HG03139 (cell line): ENCODE results near the gene C16orf74.

Experiments
- ATAC-seq: cut with Tn5 transposase; IDR thresholded peaks from one replicate; pipeline ENCODE4 v1.9.1; 2021; ENCODE audit not compliant: unreplicated experiment

C16orf74 gene

GRCh38 chr16:85774811-85775210, 23.9 kb upstream of the C16orf74 start:
- no peak for ATAC-seq

GRCh38 chr16:85774136-85774535, 23.2 kb upstream of the C16orf74 start:
- ATAC-seq, result no peak

GRCh38 chr16:85773044-85773443, 22.1 kb upstream of the C16orf74 start:
- ATAC-seq, result no peak

DNA sequence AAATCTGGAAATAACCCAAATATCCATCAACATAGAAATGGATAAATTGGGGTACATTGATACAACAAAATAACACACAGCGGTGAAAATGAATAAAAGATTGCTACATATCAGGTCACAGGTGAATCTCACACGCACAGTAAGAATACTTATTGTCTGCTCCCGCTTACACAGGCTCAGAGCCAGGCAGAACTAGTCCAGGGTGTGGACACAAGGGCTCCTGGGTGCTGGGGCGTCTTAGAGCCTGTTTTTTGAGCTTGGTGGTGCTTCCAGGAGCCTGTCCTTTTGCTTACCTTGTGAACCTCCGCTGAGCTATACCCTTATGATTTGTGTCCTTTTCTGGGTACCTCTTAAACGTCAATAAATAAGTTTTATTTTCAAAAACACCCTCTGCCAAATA, 19.8 kb upstream of the C16orf74 start:
- ATAC-seq, result no peak

GRCh38 chr16:85768199-85768598, 17.3 kb upstream of the C16orf74 start:
- no peak for ATAC-seq

DNA sequence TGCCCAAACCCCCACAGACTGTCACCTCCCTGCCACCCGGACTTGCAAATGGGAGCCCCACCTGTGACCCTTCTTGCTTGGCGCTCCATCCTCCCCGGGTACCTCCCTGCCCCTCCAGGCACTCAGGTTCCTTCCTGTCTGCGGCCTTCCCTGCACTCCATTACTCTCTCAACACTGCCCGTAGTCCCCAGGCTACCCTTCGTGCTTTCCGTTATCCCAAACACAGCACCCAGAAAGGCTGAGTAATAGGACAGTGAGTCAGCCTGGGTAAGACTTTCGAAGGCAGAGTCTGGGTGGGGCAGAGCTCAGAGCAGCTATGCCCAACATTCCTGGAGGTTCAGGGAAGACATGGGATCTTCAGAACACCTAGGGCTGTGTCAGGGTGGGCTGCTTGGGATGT, 16.6 kb upstream of the C16orf74 start:
- no peak for ATAC-seq

DNA sequence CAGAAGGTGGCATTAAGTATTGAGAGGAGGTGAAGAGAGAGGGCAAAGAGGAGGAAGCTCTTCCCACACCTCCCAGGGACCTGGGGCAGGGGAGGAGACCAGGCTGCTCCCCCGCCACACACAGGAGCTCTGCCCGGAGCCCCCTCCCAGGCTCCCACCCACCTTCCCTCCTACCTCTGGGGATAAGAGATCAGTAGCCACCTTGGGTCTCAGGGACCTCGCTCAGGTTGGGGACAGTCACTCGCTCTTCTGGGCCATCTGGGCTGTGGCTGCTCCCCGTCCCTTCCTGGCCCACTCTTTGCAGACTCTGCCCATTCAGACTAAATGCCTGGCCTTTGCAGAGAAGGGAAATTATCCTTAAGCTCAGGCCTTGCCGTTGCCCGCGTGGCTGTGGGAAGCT, 14.9 kb upstream of the C16orf74 start:
- no peak for ATAC-seq

DNA sequence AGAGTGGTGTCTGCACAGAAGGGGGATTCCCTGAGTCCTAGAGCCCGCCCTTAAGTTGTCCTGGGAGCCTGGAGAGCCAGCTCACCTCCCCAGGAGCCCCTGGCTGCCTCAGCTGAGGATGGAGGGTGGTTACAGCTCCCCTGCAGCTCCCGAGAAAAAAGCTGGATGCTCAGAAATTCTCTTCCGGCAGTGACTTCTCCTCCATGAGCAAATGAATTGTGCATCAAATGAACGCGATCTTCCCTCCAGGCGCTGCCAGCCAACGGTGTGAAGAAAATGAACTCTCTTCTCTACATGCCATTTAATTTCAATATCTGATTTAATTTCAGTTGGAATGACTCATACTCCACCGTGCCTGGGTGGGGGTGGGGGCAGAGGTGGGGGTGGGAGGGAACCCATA, 14.3 kb upstream of the C16orf74 start:
- no peak for ATAC-seq

DNA sequence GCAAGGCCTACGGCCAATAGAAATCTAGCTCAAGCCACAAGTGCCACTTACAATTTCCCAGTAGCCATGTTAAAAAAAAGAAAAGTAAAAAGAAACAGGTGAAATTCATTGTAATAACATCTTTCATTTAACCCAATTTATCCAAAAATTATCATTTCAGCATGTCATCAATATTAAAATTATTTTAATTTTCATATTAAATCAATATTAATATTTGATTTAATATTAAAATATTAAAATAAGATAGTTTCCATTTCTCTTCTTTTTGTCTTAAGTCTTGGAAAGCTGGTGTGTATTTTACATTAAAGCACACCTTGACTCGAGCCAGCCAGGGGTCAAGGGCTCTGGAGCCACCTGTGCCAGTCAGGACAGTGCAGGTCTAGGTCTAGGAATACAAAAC, 12.7 kb upstream of the C16orf74 start:
- no peak for ATAC-seq

- no peak for ATAC-seq
Observed at GRCh38 chr16:85762970-85763369, 12.1 kb upstream of the C16orf74 start.

DNA sequence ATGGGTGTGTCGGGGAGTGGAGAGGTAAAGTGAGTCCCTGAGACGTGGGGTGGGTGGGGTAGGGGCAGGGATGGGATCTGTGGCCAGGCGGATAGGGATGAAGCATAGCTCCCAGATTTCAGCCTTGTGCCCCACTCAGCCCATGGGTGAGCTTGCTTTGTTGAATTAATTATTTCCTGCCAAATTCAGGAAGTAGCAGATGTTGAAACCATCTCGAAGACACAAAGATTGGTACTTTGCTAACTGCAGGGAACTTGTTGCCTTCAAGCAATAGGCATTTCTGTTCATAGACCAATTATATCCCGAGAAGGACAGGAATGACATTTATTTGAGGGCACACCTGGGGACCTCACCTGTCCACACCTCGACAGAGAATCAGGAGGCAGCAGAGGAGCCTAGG, 11.0 kb upstream of the C16orf74 start:
- ATAC-seq, result no peak

- no peak for ATAC-seq
Observed at GRCh38 chr16:85759631-85760419, 8.9 kb upstream of the C16orf74 start.

- no peak for ATAC-seq
Observed at GRCh38 chr16:85759136-85759535, 8.2 kb upstream of the C16orf74 start.

GRCh38 chr16:85757341-85757822, 6.5 kb upstream of the C16orf74 start:
- no peak for ATAC-seq

- ATAC-seq, result no peak
Observed at GRCh38 chr16:85755929-85756768, 5.3 kb upstream of the C16orf74 start.

- no peak for ATAC-seq
Observed at GRCh38 chr16:85754413-85754812, 3.5 kb upstream of the C16orf74 start.

DNA sequence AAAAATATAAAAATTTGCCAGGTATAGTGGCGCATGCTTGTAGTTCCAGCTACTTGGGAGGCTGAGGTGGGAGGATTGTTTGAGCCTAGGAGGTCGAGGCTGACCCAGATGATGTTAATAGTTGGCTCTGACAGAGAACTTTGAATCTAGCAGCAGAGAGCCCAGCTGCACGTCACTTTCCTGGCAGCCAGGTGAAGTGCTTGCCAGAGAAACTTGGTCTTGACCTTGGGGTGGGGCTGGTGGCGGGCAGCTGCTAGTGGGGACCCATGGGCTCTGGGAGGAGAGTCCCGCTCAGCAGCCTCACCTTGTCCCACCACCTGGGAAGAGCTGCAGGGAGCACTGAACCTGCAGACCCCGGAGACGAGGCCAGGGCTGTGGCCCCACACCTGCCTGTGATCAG, 3.1 kb upstream of the C16orf74 start:
- ATAC-seq, result no peak

- ATAC-seq, result no peak
Observed at GRCh38 chr16:85753559-85753958, 2.7 kb upstream of the C16orf74 start.

DNA sequence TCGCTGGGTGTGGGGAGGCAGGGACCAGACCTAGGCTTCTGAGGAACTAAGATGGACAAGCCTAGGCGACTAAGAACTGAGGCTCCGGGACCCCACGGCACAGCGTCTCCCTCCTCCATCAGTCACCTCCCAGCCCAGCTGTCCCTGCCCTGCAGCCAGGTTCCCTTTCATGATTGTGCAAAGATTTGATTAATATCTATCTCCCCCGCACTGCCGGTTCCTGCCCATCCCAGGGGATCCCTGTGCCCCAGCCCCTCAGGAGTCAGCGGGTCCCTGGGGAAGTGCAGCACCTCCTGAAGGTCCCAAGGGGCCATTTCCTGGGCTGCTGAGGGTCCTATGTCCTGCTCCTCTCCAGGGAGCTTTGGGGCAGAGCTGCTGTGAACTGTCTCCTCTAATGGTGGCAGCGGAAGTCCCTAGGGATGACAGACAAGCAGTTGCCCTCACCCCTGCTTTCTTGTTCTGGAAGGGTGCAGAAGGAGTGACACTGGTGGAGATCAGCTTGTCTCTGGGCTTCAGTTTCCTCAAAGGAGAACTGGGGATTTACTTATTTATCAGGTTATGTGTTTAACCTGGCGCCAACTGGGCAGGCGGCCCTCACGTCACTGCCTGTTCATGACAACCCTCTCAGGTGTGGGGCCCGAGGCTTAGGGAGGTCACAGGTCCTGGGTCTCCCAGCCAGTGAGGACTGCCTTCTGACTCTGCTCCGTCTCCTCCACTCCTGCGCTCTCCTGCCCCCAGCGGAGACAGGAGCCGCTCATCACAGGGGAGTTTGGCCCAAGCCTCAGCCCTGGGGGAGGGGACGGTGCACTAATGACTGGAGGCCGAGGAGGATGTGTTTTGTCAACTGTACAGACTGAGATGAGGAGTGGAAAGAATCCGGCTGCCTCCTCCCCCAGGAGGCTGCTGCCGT, 1.9 kb upstream of the C16orf74 start:
- ATAC-seq, result no peak

GRCh38 chr16:85751698-85752501, 1.0 kb upstream of the C16orf74 start:
- no peak for ATAC-seq
